HEK293 (cell line): Measurements from ENCODE around the gene EXOSC5.

Source experiments
- BCL11A ChIP-seq: fragments of 450-650 bp; formaldehyde crosslinking; IDR thresholded peaks from 2 replicates; pipeline ENCODE4 v1.5.1; 2016; ENCODE audit warnings: low read depth, missing biosample characterization, missing genetic modification characterization
- REST ChIP-seq: fragments of 450-650 bp; formaldehyde crosslinking; IDR thresholded peaks from 2 replicates; pipeline ENCODE4 v1.5.1; 2016; ENCODE audit warnings: missing biosample characterization, missing genetic modification characterization
- ZBTB48 ChIP-seq: fragments of 450-650 bp; formaldehyde crosslinking; IDR thresholded peaks from 2 replicates; pipeline ENCODE4 v1.5.1; 2016; ENCODE audit warnings: missing biosample characterization, missing genetic modification characterization
- ZNF121 ChIP-seq: fragments of 450-650 bp; formaldehyde crosslinking; IDR thresholded peaks from 2 replicates; pipeline ENCODE4 v1.5.1; 2016; ENCODE audit warnings: missing biosample characterization, missing genetic modification characterization
- ZNF148 ChIP-seq: fragments of 450-650 bp; formaldehyde crosslinking; IDR thresholded peaks from 2 replicates; pipeline ENCODE4 v1.5.0; 2017; ENCODE audit warnings: missing biosample characterization, missing genetic modification characterization, borderline replicate concordance
- ZNF16 ChIP-seq: fragments of 450-650 bp; formaldehyde crosslinking; IDR thresholded peaks from 2 replicates; pipeline ENCODE4 v1.5.1; 2016; ENCODE audit warnings: low read depth, missing biosample characterization, missing genetic modification characterization
- ZNF2 ChIP-seq: fragments of 450-650 bp; formaldehyde crosslinking; IDR thresholded peaks from 2 replicates; pipeline ENCODE4 v1.5.1; 2016; ENCODE audit warnings: missing biosample characterization, missing genetic modification characterization
- ZNF302 ChIP-seq: fragments of 450-650 bp; formaldehyde crosslinking; IDR thresholded peaks from 2 replicates; pipeline ENCODE4 v1.5.1; 2016; ENCODE audit warnings: missing biosample characterization, missing genetic modification characterization, low read depth
- ZNF530 ChIP-seq: fragments of 450-650 bp; formaldehyde crosslinking; IDR thresholded peaks from 2 replicates; pipeline ENCODE4 v1.5.1; 2016; ENCODE audit warnings: low read depth, missing biosample characterization, missing genetic modification characterization
- TF ChIP-seq, protein P1 (sequence below): fragments of 450-650 bp; formaldehyde crosslinking; IDR thresholded peaks from 2 replicates; pipeline ENCODE4 v1.5.1; 2016; ENCODE audit warnings: missing biosample characterization, missing genetic modification characterization
- TF ChIP-seq, protein P2 (sequence below): fragments of 450-650 bp; formaldehyde crosslinking; optimal IDR thresholded peaks from 2 replicates; pipeline ENCODE3; 2016; ENCODE audit warnings: missing biosample characterization, mild to moderate bottlenecking, missing genetic modification characterization

DNA sequence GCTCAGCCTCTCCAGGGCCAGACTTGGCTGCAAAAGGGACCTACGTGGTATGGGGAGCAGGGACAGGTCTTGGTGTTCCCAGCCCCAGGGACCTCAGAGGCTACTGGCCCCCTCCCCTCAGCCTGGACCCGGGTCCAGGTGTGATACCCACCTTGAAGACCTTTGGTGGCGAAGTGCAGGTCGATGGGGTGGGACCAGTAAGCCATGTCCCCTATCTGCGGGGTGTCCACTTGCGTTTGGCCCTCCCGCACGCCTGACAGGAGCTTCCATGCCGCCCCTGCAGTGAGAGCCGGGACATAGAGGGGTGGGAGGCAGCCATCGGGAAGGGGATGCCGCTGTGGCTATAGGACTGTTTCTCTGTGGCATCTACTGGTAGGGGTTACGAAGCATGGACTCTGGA lies 39.4 kb downstream of the EXOSC5 start:
- TF ChIP-seq ZBTB48 (tag by site-specific recombination): no peak
- TF ChIP-seq, protein P1, sequence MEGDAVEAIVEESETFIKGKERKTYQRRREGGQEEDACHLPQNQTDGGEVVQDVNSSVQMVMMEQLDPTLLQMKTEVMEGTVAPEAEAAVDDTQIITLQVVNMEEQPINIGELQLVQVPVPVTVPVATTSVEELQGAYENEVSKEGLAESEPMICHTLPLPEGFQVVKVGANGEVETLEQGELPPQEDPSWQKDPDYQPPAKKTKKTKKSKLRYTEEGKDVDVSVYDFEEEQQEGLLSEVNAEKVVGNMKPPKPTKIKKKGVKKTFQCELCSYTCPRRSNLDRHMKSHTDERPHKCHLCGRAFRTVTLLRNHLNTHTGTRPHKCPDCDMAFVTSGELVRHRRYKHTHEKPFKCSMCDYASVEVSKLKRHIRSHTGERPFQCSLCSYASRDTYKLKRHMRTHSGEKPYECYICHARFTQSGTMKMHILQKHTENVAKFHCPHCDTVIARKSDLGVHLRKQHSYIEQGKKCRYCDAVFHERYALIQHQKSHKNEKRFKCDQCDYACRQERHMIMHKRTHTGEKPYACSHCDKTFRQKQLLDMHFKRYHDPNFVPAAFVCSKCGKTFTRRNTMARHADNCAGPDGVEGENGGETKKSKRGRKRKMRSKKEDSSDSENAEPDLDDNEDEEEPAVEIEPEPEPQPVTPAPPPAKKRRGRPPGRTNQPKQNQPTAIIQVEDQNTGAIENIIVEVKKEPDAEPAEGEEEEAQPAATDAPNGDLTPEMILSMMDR (tag by site-specific recombination): no peak
- TF ChIP-seq REST (tag by site-specific recombination): no peak
- TF ChIP-seq ZNF16 (tag by site-specific recombination): no peak
- no peak for TF ChIP-seq ZNF121 (tag by site-specific recombination)
- TF ChIP-seq, protein P2, sequence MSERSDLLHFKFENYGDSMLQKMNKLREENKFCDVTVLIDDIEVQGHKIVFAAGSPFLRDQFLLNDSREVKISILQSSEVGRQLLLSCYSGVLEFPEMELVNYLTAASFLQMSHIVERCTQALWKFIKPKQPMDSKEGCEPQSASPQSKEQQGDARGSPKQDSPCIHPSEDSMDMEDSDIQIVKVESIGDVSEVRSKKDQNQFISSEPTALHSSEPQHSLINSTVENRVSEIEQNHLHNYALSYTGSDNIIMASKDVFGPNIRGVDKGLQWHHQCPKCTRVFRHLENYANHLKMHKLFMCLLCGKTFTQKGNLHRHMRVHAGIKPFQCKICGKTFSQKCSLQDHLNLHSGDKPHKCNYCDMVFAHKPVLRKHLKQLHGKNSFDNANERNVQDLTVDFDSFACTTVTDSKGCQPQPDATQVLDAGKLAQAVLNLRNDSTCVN (tag by site-specific recombination): no peak
- TF ChIP-seq ZNF530 (tag by site-specific recombination): no peak
- TF ChIP-seq ZNF148 (tag by site-specific recombination): no peak
- TF ChIP-seq ZNF302 (tag by site-specific recombination): no peak
- no peak for TF ChIP-seq BCL11A (tag by site-specific recombination)
- TF ChIP-seq ZNF2 (tag by site-specific recombination): no peak
